Measurements from ENCODE around the gene TXNDC17. TPM values are rescaled to one million over a fixed set of nuclear protein-coding genes. Genes with fewer than 3 reads are reported as not detected.

TXNDC17 gene
- total and polyA plus RNA-seq, 2 of the 13 experiments (the other 11 are each of a cell fraction or from before 2014, with no cell fraction given), result 188 to 266 TPM

DNA sequence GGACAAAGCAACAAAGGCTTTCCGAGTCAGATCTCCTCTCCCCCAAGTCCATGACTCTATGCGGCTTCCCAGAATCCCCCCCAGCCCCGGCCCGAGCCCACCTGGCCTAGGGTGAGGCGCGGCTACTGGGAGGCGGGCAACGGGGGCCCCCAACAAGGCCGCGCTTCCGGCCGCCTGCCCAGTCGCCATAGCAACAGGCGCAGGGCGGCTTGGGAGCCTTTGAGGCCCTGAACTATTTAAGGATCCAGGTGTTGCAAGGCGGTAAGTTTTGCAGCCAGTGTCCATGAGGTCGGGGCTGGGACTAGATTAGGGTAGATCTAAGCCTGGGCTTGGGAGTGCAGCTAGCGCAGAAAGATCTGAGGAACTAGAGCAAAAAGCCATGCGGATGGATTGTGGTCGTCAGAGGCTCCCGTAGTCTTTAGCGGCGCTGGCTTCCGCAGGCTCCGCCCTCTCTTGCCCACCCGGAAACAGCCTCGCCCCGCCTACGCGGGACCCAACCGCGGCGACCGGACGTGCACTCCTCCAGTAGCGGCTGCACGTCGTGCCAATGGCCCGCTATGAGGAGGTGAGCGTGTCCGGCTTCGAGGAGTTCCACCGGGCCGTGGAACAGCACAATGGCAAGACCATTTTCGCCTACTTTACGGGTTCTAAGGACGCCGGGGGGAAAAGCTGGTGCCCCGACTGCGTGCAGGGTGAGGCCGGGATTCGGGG lies at the start of gene TXNDC17, which contains the start of gene KIAA0753 (continued):
- no peak; the same call in 1 of the 2 replicates for TF ChIP-seq ZNF773 (CRISPR knock-in tag; IDR thresholded peaks at IDR 0.05; ENCODE audit: borderline replicate concordance)
- TF ChIP-seq, protein P1, sequence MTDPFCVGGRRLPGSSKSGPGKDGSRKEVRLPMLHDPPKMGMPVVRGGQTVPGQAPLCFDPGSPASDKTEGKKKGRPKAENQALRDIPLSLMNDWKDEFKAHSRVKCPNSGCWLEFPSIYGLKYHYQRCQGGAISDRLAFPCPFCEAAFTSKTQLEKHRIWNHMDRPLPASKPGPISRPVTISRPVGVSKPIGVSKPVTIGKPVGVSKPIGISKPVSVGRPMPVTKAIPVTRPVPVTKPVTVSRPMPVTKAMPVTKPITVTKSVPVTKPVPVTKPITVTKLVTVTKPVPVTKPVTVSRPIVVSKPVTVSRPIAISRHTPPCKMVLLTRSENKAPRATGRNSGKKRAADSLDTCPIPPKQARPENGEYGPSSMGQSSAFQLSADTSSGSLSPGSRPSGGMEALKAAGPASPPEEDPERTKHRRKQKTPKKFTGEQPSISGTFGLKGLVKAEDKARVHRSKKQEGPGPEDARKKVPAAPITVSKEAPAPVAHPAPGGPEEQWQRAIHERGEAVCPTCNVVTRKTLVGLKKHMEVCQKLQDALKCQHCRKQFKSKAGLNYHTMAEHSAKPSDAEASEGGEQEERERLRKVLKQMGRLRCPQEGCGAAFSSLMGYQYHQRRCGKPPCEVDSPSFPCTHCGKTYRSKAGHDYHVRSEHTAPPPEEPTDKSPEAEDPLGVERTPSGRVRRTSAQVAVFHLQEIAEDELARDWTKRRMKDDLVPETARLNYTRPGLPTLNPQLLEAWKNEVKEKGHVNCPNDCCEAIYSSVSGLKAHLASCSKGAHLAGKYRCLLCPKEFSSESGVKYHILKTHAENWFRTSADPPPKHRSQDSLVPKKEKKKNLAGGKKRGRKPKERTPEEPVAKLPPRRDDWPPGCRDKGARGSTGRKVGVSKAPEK (CRISPR knock-in tag; IDR thresholded peaks at IDR 0.05; ENCODE audit: borderline replicate concordance), result no peak
- TF ChIP-seq ZNF720 (CRISPR knock-in tag; IDR thresholded peaks at IDR 0.05), result no peak
- peak; percentile 33; the same call in 1 of the 2 replicates for TF ChIP-seq TCF7 (IDR thresholded peaks at IDR 0.05; ENCODE audit: low read depth)
- TF ChIP-seq ZC3H4 (CRISPR knock-in tag; IDR thresholded peaks at IDR 0.05; ENCODE audit: borderline replicate concordance), result no peak
- TF ChIP-seq FOSL2 (CRISPR knock-in tag; IDR thresholded peaks at IDR 0.05), result no peak; the same call in 1 of the 2 replicates
- TF ChIP-seq, protein P2, sequence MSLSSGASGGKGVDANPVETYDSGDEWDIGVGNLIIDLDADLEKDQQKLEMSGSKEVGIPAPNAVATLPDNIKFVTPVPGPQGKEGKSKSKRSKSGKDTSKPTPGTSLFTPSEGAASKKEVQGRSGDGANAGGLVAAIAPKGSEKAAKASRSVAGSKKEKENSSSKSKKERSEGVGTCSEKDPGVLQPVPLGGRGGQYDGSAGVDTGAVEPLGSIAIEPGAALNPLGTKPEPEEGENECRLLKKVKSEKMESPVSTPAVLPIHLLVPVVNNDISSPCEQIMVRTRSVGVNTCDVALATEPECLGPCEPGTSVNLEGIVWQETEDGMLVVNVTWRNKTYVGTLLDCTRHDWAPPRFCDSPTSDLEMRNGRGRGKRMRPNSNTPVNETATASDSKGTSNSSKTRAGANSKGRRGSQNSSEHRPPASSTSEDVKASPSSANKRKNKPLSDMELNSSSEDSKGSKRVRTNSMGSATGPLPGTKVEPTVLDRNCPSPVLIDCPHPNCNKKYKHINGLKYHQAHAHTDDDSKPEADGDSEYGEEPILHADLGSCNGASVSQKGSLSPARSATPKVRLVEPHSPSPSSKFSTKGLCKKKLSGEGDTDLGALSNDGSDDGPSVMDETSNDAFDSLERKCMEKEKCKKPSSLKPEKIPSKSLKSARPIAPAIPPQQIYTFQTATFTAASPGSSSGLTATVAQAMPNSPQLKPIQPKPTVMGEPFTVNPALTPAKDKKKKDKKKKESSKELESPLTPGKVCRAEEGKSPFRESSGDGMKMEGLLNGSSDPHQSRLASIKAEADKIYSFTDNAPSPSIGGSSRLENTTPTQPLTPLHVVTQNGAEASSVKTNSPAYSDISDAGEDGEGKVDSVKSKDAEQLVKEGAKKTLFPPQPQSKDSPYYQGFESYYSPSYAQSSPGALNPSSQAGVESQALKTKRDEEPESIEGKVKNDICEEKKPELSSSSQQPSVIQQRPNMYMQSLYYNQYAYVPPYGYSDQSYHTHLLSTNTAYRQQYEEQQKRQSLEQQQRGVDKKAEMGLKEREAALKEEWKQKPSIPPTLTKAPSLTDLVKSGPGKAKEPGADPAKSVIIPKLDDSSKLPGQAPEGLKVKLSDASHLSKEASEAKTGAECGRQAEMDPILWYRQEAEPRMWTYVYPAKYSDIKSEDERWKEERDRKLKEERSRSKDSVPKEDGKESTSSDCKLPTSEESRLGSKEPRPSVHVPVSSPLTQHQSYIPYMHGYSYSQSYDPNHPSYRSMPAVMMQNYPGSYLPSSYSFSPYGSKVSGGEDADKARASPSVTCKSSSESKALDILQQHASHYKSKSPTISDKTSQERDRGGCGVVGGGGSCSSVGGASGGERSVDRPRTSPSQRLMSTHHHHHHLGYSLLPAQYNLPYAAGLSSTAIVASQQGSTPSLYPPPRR (CRISPR knock-in tag; IDR thresholded peaks at IDR 0.05; ENCODE audit: borderline replicate concordance), result no peak
- TF ChIP-seq ZNF660 (CRISPR knock-in tag; IDR thresholded peaks at IDR 0.05; ENCODE audit: borderline replicate concordance, low read depth), result no peak
- peak; percentile 96 for TF ChIP-seq RFX1 (IDR thresholded peaks at IDR 0.05)
- peak; percentile 28; the same call in 1 of the 2 replicates for TF ChIP-seq HOXA9 (CRISPR knock-in tag; IDR thresholded peaks at IDR 0.05; ENCODE audit: borderline replicate concordance)
- no peak for TF ChIP-seq FOXP1 (IDR thresholded peaks at IDR 0.05)
- no peak for TF ChIP-seq FOXP1 (CRISPR knock-in tag; IDR thresholded peaks at IDR 0.05)
- TF ChIP-seq MIER2 (CRISPR knock-in tag; IDR thresholded peaks at IDR 0.05), result 0 out of 2 replicates have a peak, but pooled peaks have one; percentile 39
- TF ChIP-seq, protein P3, sequence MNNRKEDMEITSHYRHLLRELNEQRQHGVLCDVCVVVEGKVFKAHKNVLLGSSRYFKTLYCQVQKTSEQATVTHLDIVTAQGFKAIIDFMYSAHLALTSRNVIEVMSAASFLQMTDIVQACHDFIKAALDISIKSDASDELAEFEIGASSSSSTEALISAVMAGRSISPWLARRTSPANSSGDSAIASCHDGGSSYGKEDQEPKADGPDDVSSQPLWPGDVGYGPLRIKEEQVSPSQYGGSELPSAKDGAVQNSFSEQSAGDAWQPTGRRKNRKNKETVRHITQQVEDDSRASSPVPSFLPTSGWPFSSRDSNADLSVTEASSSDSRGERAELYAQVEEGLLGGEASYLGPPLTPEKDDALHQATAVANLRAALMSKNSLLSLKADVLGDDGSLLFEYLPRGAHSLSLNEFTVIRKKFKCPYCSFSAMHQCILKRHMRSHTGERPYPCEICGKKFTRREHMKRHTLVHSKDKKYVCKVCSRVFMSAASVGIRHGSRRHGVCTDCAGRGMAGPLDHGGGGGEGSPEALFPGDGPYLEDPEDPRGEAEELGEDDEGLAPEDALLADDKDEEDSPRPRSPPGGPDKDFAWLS (CRISPR knock-in tag; IDR thresholded peaks at IDR 0.05; ENCODE audit: borderline replicate concordance), result no peak
- TF ChIP-seq ZNF790 (CRISPR knock-in tag; IDR thresholded peaks at IDR 0.05; ENCODE audit: borderline replicate concordance), result no peak; the same call in 1 of the 2 replicates
- TF ChIP-seq, protein P4, sequence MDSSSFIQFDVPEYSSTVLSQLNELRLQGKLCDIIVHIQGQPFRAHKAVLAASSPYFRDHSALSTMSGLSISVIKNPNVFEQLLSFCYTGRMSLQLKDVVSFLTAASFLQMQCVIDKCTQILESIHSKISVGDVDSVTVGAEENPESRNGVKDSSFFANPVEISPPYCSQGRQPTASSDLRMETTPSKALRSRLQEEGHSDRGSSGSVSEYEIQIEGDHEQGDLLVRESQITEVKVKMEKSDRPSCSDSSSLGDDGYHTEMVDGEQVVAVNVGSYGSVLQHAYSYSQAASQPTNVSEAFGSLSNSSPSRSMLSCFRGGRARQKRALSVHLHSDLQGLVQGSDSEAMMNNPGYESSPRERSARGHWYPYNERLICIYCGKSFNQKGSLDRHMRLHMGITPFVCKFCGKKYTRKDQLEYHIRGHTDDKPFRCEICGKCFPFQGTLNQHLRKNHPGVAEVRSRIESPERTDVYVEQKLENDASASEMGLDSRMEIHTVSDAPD (CRISPR knock-in tag; IDR thresholded peaks at IDR 0.05), result 0 out of 2 replicates have a peak, but pooled peaks have one; percentile 54
- TF ChIP-seq, protein P5, sequence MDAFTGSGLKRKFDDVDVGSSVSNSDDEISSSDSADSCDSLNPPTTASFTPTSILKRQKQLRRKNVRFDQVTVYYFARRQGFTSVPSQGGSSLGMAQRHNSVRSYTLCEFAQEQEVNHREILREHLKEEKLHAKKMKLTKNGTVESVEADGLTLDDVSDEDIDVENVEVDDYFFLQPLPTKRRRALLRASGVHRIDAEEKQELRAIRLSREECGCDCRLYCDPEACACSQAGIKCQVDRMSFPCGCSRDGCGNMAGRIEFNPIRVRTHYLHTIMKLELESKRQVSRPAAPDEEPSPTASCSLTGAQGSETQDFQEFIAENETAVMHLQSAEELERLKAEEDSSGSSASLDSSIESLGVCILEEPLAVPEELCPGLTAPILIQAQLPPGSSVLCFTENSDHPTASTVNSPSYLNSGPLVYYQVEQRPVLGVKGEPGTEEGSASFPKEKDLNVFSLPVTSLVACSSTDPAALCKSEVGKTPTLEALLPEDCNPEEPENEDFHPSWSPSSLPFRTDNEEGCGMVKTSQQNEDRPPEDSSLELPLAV (CRISPR knock-in tag; conservative IDR thresholded peaks at IDR 0.05; ENCODE audit: low read depth), result no peak

Measured in HepG2 (cell line).